H1 (cell line): Measurements from ENCODE around the gene SLC7A5. TPM values are rescaled to one million over a fixed set of nuclear protein-coding genes. Genes with fewer than 3 reads are reported as not detected.

ENCODE experiments used
- CTCF ChIA-PET: fragments of 300-600 bp; sonication (Branson Sonifier 250); formaldehyde crosslinking; loops from one replicate; lab custom pipeline; 2021; ENCODE audit not compliant: partially characterized antibody; lab: Charles Lee
- POLR2A ChIA-PET: fragments of 300-600 bp; sonication (Branson Sonifier 250); formaldehyde crosslinking; loops from one replicate; lab custom pipeline; 2021; ENCODE audit warnings: inconsistent platforms; ENCODE audit not compliant: partially characterized antibody; lab: Charles Lee
- DNase-seq, 2 experiments: peaks; one replicate each; pipeline versions ENCODE4 v3.0.0 to v3.0.0-alpha.2; 2010 to 2022; ENCODE audit warnings: low spot score in 2 of 2, low read depth in 1 of 2, mixed read lengths in 1 of 2
- FAIRE-seq: peaks from 2 replicates; lab custom pipeline; 2011; peaks lifted over from hg19 to GRCh38; lab: Jason Lieb, UNC
- H2AFZ ChIP-seq: 2 replicates; pipeline ENCODE4 v1.8.1; 2012; ENCODE audit warnings: low read length, inconsistent platforms
- H2AK5ac ChIP-seq: 2 replicates; pipeline ENCODE4 v1.6.1; 2013; ENCODE audit warnings: low read depth, low read length
- H2BK120ac ChIP-seq: replicated peaks from 2 replicates; pipeline ENCODE3; 2013; ENCODE audit warnings: low read depth, low read length, inconsistent platforms
- H2BK12ac ChIP-seq: 2 replicates; pipeline ENCODE4 v1.6.1; 2013; ENCODE audit warnings: low read depth, low read length
- H2BK15ac ChIP-seq: 2 replicates; pipeline ENCODE4 v1.6.1; 2013; ENCODE audit warnings: low read length
- H2BK20ac ChIP-seq: 2 replicates; pipeline ENCODE4 v1.6.1; 2013; ENCODE audit warnings: low read length
- H2BK5ac ChIP-seq: 2 replicates; pipeline ENCODE4 v1.6.1; 2013; ENCODE audit warnings: low read depth, low read length
- H3K14ac ChIP-seq: 2 replicates; pipeline ENCODE4 v1.6.1; 2013; ENCODE audit warnings: inconsistent platforms; ENCODE audit not compliant: insufficient read length
- H3K18ac ChIP-seq: 2 replicates; pipeline ENCODE4 v1.6.1; 2013; ENCODE audit warnings: low read length; ENCODE audit errors: extremely low read depth
- H3K23ac ChIP-seq: 2 replicates; pipeline ENCODE4 v1.6.1; 2013; ENCODE audit warnings: inconsistent platforms; ENCODE audit not compliant: insufficient read length
- H3K23me2 ChIP-seq: 2 replicates; pipeline ENCODE4 v1.6.1; 2013; ENCODE audit warnings: low read depth, low read length
- H3K27ac ChIP-seq: 2 replicates; pipeline ENCODE4 v1.6.1; 2011; ENCODE audit warnings: low read depth, low read length, inconsistent platforms
- H3K27me3 ChIP-seq, 4 experiments: replicated peaks in 1 of 4; 1 replicate in 1 of 4; 2 replicates in 3 of 4; pipeline versions ENCODE4 v1.6.1 to v1.8.1; 2011 to 2013; ENCODE audit warnings: low read length in 3 of 4, mild to moderate bottlenecking in 3 of 4, inconsistent platforms in 2 of 4, mixed read lengths in 2 of 4, moderate library complexity in 1 of 4; ENCODE audit not compliant: control insufficient read depth in 3 of 4, insufficient read depth in 3 of 4; ENCODE audit errors: extremely low read depth in 1 of 4
- H3K36me3 ChIP-seq, 4 experiments: 2 replicates each; pipeline versions ENCODE4 v1.6.1 to v1.8.1; 2011 to 2013; ENCODE audit warnings: mild to moderate bottlenecking in 4 of 4, low read length in 3 of 4, moderate library complexity in 2 of 4, control low read depth in 1 of 4, inconsistent platforms in 1 of 4; ENCODE audit not compliant: insufficient read depth in 4 of 4, control insufficient read depth in 2 of 4
- H3K4ac ChIP-seq: replicated peaks from 2 replicates; pipeline ENCODE3; 2013; ENCODE audit warnings: low read length, low read depth, mixed read lengths, inconsistent platforms; ENCODE audit not compliant: insufficient read length
- H3K4me1 ChIP-seq, 4 experiments: replicated peaks in 1 of 4; 1 replicate in 1 of 4; 2 replicates in 3 of 4; pipeline versions ENCODE4 v1.6.1 to v1.8.1; 2011 to 2013; ENCODE audit warnings: low read length in 3 of 4, inconsistent platforms in 2 of 4, mixed read lengths in 1 of 4; ENCODE audit not compliant: insufficient read depth in 4 of 4, control insufficient read depth in 3 of 4
- H3K4me2 ChIP-seq, 2 experiments: 2 replicates each; pipeline versions ENCODE4 v1.6.1 to v1.8.1; 2011 to 2013; ENCODE audit warnings: low read depth in 2 of 2, low read length in 2 of 2, control low read depth in 1 of 2, inconsistent platforms in 1 of 2, mild to moderate bottlenecking in 1 of 2; ENCODE audit not compliant: insufficient read depth in 1 of 2
- H3K4me3 ChIP-seq, 4 experiments: fragments of 200-600, 300-600 bp in 1 of 4; sonication (generic), shearing (Covaris generic), sonication (Bioruptor Twin) in 1 of 4; 2 replicates each; pipeline versions ENCODE4 v1.5.1 to v1.8.1; 2011 to 2016; ENCODE audit warnings: low read length in 4 of 4, low read depth in 3 of 4, control low read depth in 2 of 4, inconsistent platforms in 2 of 4, mild to moderate bottlenecking in 2 of 4, mixed read lengths in 1 of 4, moderate library complexity in 1 of 4; ENCODE audit not compliant: insufficient read depth in 2 of 4; ENCODE audit errors: extremely low read depth in 1 of 4
- H3K56ac ChIP-seq: replicated peaks from 2 replicates; pipeline ENCODE3; 2013; ENCODE audit warnings: low read depth, mild to moderate bottlenecking, mixed read lengths, low read length, inconsistent platforms; ENCODE audit not compliant: insufficient read length
- H3K79me1 ChIP-seq: 2 replicates; pipeline ENCODE4 v1.6.1; 2013; ENCODE audit warnings: low read depth, low read length, control low read depth
- H3K79me2 ChIP-seq, 2 experiments: 2 replicates each; pipeline versions ENCODE4 v1.6.1 to v1.8.1; 2012 to 2013; ENCODE audit warnings: low read length in 2 of 2, mild to moderate bottlenecking in 2 of 2, inconsistent platforms in 1 of 2; ENCODE audit not compliant: insufficient read depth in 2 of 2, control insufficient read depth in 1 of 2
- H3K9ac ChIP-seq, 4 experiments: replicated peaks in 1 of 4; 1 replicate in 1 of 4; 2 replicates in 3 of 4; pipeline versions ENCODE4 v1.6.1 to v1.8.1; 2011 to 2013; ENCODE audit warnings: low read depth in 3 of 4, low read length in 3 of 4, control low read depth in 2 of 4, mild to moderate bottlenecking in 2 of 4, moderate library complexity in 2 of 4, inconsistent platforms in 1 of 4; ENCODE audit errors: extremely low read depth in 1 of 4
- H3K9me3 ChIP-seq, 2 experiments: 2 replicates each; pipeline versions ENCODE4 v1.6.1 to v1.8.1; 2012 to 2013; ENCODE audit warnings: mild to moderate bottlenecking in 2 of 2, moderate library complexity in 2 of 2, control low read depth in 1 of 2, inconsistent platforms in 1 of 2, low read depth in 1 of 2, low read length in 1 of 2, mixed read lengths in 1 of 2; ENCODE audit not compliant: insufficient read depth in 2 of 2
- H4K20me1 ChIP-seq, 2 experiments: replicated peaks in 1 of 2; 2 replicates each; pipeline versions ENCODE3 to v1.8.1; 2011 to 2013; ENCODE audit warnings: inconsistent platforms in 2 of 2, low read length in 2 of 2, mild to moderate bottlenecking in 1 of 2; ENCODE audit not compliant: insufficient read depth in 2 of 2, control insufficient read depth in 1 of 2
- H4K5ac ChIP-seq: 2 replicates; pipeline ENCODE4 v1.6.1; 2013; ENCODE audit warnings: low read length, low read depth, mixed read lengths, inconsistent platforms; ENCODE audit not compliant: insufficient read length
- H4K8ac ChIP-seq: 2 replicates; pipeline ENCODE4 v1.8.0; 2013; ENCODE audit warnings: mild to moderate bottlenecking, moderate library complexity, low read length, inconsistent platforms; ENCODE audit not compliant: insufficient read depth; ENCODE audit errors: extremely low read depth
- H4K91ac ChIP-seq: replicated peaks from 2 replicates; pipeline ENCODE3; 2013; ENCODE audit warnings: low read length, mixed read lengths, inconsistent platforms; ENCODE audit not compliant: insufficient read length
- ATF3 ChIP-seq: IDR thresholded peaks from 2 replicates; pipeline ENCODE4 v1.6.1; 2011; ENCODE audit warnings: low read depth, mild to moderate bottlenecking, low read length; ENCODE audit not compliant: insufficient read depth
- GABPA ChIP-seq: IDR thresholded peaks from 2 replicates; pipeline ENCODE4 v1.6.1; 2011; ENCODE audit warnings: mild to moderate bottlenecking, low read length, moderate library complexity, borderline replicate concordance; ENCODE audit not compliant: insufficient read depth
- SAP30 ChIP-seq: fragments of 300-600 bp; sonication (generic); IDR thresholded peaks from 2 replicates; pipeline ENCODE4 v1.7.1; 2012; ENCODE audit warnings: low read length, moderate library complexity, mild to moderate bottlenecking, inconsistent platforms; ENCODE audit not compliant: insufficient read depth, insufficient replicate concordance
- WGBS, 2 experiments: shearing (Covaris generic) in 1 of 2; methylation state at CpG; one replicate each; pipeline versions ENCODE4 v1.1.6 to v1.1.7; 2013 to 2015; ENCODE audit warnings: low lambda C conversion rate in 2 of 2, mixed read lengths in 2 of 2, inconsistent platforms in 1 of 2, low coverage in 1 of 2, missing lambda C conversion rate in 1 of 2; ENCODE audit not compliant: insufficient replicate concordance in 2 of 2, insufficient coverage in 1 of 2, insufficient read length in 1 of 2; ENCODE audit errors: extremely low coverage in 1 of 2, missing lambda C conversion rate in 1 of 2; 5-methylcytosine and 5-hydroxymethylcytosine counted together
- polyA plus RNA-seq, 7 experiments: library from polyadenylated mRNA; depleted of rRNA in 3 of 7; stranded (reverse) in 5 of 7; unstranded in 2 of 7; fragments of >200 nt in 5 of 7; fragments of 200-250 nt in 2 of 7; gene quantifications; 1 replicate in 5 of 7; 2 replicates in 1 of 7; 4 replicates in 1 of 7; pipeline versions ENCODE4 v1.2.1 to v1.2.3, GENCODE V29; 2011 to 2013; ENCODE audit warnings: missing spikeins in 2 of 7, mixed read lengths in 2 of 7
- total RNA-seq: library from RNA; stranded (reverse); fragmentation: NEBNext Ultra II Directional; extraction: Animal tissue kit (Norgen Biotek cat#: 25700); gene quantifications from 2 replicates; pipeline ENCODE4 v1.2.1, GENCODE V29; 2021

SLC7A5 gene
- total and polyA plus RNA-seq, 2 of the 8 experiments (the other 6 are each of a cell fraction or from before 2014, with no cell fraction given), result 68.2 to 341 TPM

DNA sequence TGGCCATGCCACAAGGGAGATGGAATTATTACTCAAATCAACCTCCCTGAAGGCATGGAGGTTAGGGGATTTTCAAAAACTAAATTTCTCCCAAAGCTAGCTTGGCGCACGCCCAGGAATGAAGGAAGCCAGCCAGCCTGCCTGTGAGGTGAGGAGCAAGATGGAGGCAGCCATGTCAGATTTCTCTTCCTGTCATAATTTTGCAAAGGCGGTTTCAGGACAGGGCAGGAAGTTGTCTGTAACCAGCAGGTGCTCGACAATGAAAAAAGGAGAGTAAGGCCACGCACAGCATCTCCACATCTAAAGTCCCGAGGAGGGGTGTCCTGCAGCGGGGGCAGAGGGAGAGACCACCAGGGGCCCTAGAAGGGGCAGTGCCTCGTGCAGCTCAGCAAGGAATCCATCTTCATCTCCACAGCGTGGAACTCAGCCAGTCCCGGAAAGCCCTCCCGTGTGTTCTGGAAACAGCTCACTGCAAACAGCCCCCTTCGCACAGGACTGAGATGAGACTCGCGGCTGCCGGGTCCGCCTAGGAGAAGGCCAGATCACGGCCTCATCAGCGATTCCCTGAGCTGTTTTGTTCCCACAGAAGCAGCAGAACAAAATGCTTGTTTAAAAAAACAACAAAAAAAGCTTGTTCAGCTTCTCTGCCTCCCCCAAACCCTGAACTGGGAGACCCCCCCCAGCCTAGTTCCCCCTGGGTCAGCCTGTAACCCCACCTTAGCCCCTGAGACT is 47.8 kb downstream of the SLC7A5 start:
- 0 out of 2 replicates have a peak overlapping the region, but pooled peaks have one; percentile 4 for H2AK5ac ChIP-seq
- H3K4me2 ChIP-seq, result no peak overlapping the region
- H2BK12ac ChIP-seq, result peak overlapping the region; percentile 92; the same call in 1 of the 2 replicates
- no peaks in the 10 kb centered on the region for H3K79me1 ChIP-seq
- no peak overlapping the region for H4K91ac ChIP-seq
- no peak overlapping the region for H4K8ac ChIP-seq
- H3K14ac ChIP-seq, result no peak overlapping the region
- TF ChIP-seq ATF3 (no peak), GABPA (no peak), SAP30 (no peak)
- H4K20me1 ChIP-seq, result no peaks in the 10 kb centered on the region
- H3K18ac ChIP-seq, result peak overlapping the region; percentile 60
- no peaks in the 10 kb centered on the region for H3K27me3 ChIP-seq
- H2BK120ac ChIP-seq, result no peak overlapping the region
- H3K23ac ChIP-seq, result no peak overlapping the region
- H3K9me3 ChIP-seq, result no peaks in the 10 kb centered on the region
- H3K23me2 ChIP-seq, result no peaks in the 10 kb centered on the region
- POLR2A ChIA-PET, result interaction anchor here (0.8 to 12.6 kb wide), 8 partner anchors 9 to 49 kb away, joined by 3 to 117 read pairs (median 8); partner anchors contain the start of gene SLC7A5
- H2BK15ac ChIP-seq, result peak overlapping the region; percentile 18; the same call in 1 of the 2 replicates
- H3K56ac ChIP-seq, result no peak overlapping the region
- no peak overlapping the region for H4K5ac ChIP-seq
- CTCF ChIA-PET, result interaction anchor here (0.5 to 8.9 kb wide), 12 partner anchors 9 to 77 kb away, joined by 3 to 74 read pairs (median 4); no protein-coding TSS in a partner anchor
- no peak overlapping the region for H3K4ac ChIP-seq
- WGBS, 2 experiments, result 83% methylated on average over 18 of the region's 18 CpGs; no CpG with 5 or more reads in 1 of the 2 experiments
- peak overlapping the region; percentile 80 for H2BK20ac ChIP-seq
- no peaks in the 10 kb centered on the region for H3K36me3 ChIP-seq
- H3K4me1 ChIP-seq, result peaks cover 15 to 53% (median 41%) of the 10 kb centered on the region in 4 experiments
- H3K4me3 ChIP-seq, result no peak overlapping the region
- FAIRE-seq (no peak), DNase-seq (no peak)
- peak overlapping the region; percentile 71; the same call in 1 of the 2 replicates for H2BK5ac ChIP-seq
- no peaks in the 10 kb centered on the region for H3K79me2 ChIP-seq
- no peak overlapping the region for H3K27ac ChIP-seq
- H2AFZ ChIP-seq, result no peak overlapping the region
- no peak overlapping the region for H3K9ac ChIP-seq
